Measurements from ENCODE around the gene CASTOR1. TPM values are rescaled to one million over a fixed set of nuclear protein-coding genes. Genes with fewer than 3 reads are reported as not detected.

CASTOR1 gene
- total RNA-seq, 3 donors from 2014 or later = 1.1 to 2.9 (median 2.4) TPM

- Mint-ChIP-seq H3K4me3 (peak overlapping the region; percentile 35), H3K4me1 (ENCODE audit: low read depth) (peaks cover 26% of the 10 kb centered on the region), H3K9me3 (no peaks in the 10 kb centered on the region), H3K36me3 (ENCODE audit: insufficient read depth) (peaks cover 3% of the 10 kb centered on the region), H3K27me3 (ENCODE audit: low read depth) (no peaks in the 10 kb centered on the region)
- ATAC-seq = peak in 1 of 2 donors; percentile 28
- DNase-seq = no peak
Measured at GRCh38 chr22:30276039-30276438, 13.3 kb downstream of the CASTOR1 start.

DNA sequence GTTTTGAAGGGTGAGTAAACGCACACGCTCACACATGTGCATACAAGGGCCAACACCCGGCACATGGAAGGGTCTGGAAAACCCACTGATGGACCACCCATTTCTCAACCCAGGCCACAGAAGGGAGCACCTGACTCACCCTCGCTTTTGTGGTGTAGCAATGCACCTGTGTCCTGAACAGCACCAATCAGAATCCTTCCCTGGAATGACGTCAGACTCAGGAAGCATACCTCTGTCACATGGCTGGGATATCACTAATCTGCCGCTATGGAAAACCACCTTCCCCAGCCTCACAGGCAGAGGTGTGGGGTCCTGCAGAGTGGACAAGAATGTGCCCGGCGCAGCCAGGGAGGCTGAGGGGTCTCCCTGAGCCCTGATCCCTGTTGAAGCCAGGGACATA is 13.7 kb downstream of the CASTOR1 start:
- H3K27me3 Mint-ChIP-seq (ENCODE audit: low read depth) = no peaks in the 10 kb centered on the region
- H3K9me3 Mint-ChIP-seq = no peaks in the 10 kb centered on the region
- H3K4me3 Mint-ChIP-seq = peak overlapping the region; percentile 35
- H3K36me3 Mint-ChIP-seq (ENCODE audit: insufficient read depth) = peaks cover 3% of the 10 kb centered on the region
- peaks cover 26% of the 10 kb centered on the region for H3K4me1 Mint-ChIP-seq (ENCODE audit: low read depth)
- DNase-seq (peak; percentile 37), ATAC-seq (peak; percentile 38 to 52)

DNA sequence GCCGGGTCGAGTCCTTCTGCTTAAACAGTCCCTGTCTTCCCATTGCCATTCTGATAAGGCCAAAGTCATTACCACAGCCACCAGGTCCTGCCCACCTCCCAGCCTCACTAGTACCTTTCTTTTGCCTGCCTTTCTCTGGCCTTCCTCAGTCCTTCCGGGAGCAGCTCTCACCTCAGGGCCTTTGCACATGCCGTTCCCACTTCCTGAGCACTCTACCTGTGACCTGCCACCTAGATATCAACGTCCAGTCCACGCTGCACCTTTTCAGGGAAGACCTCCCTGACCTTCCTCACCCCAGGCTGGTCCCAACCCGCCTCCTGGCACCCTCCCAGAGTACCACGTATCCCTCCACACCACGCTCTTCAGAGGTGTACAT is 14.9 kb downstream of the CASTOR1 start:
- DNase-seq = no peak
- H3K27me3 Mint-ChIP-seq (ENCODE audit: low read depth) = no peaks in the 10 kb centered on the region

GRCh38 chr22:30273711-30274436 is 15.4 kb downstream of the CASTOR1 start:
- Mint-ChIP-seq H3K27me3 (ENCODE audit: low read depth) (no peaks in the 10 kb centered on the region), H3K4me1 (ENCODE audit: low read depth) (peaks cover 17% of the 10 kb centered on the region), H3K4me3 (no peak overlapping the region), H3K9me3 (no peaks in the 10 kb centered on the region), H3K36me3 (ENCODE audit: insufficient read depth) (peaks cover 6% of the 10 kb centered on the region)
- DNase-seq (no peak), ATAC-seq (no peak)

More for the DNA sequence above, 14.9 kb downstream of the CASTOR1 start:
- H3K4me1 Mint-ChIP-seq (ENCODE audit: low read depth) = peaks cover 22% of the 10 kb centered on the region
- no peak for ATAC-seq
- no peak overlapping the region for H3K4me3 Mint-ChIP-seq
- no peaks in the 10 kb centered on the region for H3K9me3 Mint-ChIP-seq
- peaks cover 6% of the 10 kb centered on the region for H3K36me3 Mint-ChIP-seq (ENCODE audit: insufficient read depth)

- DNase-seq = no peak
- Mint-ChIP-seq H3K4me3 (no peak overlapping the region), H3K4me1 (ENCODE audit: low read depth) (peaks cover 22% of the 10 kb centered on the region), H3K27me3 (ENCODE audit: low read depth) (no peaks in the 10 kb centered on the region), H3K9me3 (no peaks in the 10 kb centered on the region), H3K36me3 (ENCODE audit: insufficient read depth) (peaks cover 8% of the 10 kb centered on the region)
- no peak for ATAC-seq
Measured at GRCh38 chr22:30272781-30273601, 16.3 kb downstream of the CASTOR1 start.

GRCh38 chr22:30270832-30271231 is 18.5 kb downstream of the CASTOR1 start:
- no peaks in the 10 kb centered on the region for H3K9me3 Mint-ChIP-seq
- H3K27me3 Mint-ChIP-seq (ENCODE audit: low read depth) = no peaks in the 10 kb centered on the region
- H3K36me3 Mint-ChIP-seq (ENCODE audit: insufficient read depth) = peaks cover 8% of the 10 kb centered on the region
- peaks cover 27% of the 10 kb centered on the region for H3K4me1 Mint-ChIP-seq (ENCODE audit: low read depth)
- ATAC-seq (no peak), DNase-seq (no peak)
- no peak overlapping the region for H3K4me3 Mint-ChIP-seq

DNA sequence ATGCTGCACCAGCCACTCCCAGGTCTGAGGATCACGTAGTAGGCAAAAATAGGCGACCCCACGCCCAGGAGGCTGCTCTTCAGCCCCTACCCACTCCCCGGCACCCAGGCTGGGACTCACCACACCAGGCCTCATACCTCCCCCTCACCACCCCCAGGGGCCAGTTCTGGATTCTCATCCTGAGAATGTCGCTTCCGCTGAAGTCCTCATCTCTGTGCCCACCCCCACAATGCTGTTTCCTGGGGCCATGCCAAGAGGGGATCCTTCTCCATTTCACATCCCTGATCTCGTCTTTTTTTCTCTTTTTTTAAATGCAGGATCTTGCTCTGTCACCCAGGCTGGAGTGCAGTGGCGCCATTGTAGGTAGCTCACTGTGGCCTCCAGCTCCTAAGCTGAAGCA is 21.0 kb downstream of the CASTOR1 start:
- ATAC-seq = no peak
- H3K4me1 Mint-ChIP-seq (ENCODE audit: low read depth) = peaks cover 32% of the 10 kb centered on the region
- H3K9me3 Mint-ChIP-seq = no peaks in the 10 kb centered on the region
- H3K36me3 Mint-ChIP-seq (ENCODE audit: insufficient read depth) = peaks cover 9% of the 10 kb centered on the region
- peak overlapping the region; percentile 91 for H3K4me3 Mint-ChIP-seq
- no peak for DNase-seq
- H3K27me3 Mint-ChIP-seq (ENCODE audit: low read depth) = no peaks in the 10 kb centered on the region

DNA sequence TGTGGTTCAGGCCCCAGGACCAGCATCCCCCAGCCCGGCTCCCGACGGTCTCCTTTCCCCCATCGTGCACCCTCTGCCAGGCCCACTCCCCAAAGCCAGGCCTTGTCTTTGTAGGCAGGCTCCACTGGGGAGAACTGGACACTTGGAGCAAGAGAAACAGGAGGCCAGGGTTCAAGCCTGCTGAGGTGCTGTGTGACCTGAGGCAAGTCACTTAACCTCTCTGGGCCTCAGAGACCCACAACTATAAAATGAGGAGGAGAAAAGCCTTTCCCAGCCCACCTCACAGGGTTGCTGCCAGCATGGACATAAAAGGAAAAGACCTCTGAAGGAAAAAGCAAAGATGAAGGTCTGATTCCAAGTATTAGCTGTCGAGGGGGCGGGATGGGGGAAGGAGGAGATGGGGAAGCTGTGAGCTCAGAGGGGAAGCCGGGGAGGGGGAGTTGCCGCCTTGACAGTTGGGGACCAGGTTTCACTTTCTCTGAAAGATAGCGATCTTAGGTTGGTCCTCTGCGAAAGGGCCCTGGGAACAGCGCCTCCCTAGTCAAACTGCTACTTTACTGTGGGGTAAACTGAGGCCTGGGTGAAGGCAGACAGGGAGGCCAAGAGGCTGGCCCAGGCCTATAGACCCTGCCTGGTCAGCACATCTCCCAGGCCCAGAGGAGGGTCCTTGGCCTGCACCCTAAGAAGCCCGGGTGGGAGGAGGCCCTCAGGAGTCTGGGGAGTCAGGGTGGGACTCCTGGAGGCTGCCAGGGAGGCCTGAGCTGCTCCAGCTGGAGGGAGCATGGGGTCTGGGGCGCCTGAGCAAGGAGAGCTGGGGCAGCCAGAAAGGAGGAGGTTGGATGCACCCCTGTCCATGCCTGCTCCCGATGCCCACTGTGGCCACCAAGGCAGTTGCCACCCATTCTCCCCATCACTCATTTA is 21.7 kb downstream of the CASTOR1 start:
- H3K36me3 Mint-ChIP-seq (ENCODE audit: insufficient read depth) = peaks cover 14% of the 10 kb centered on the region

DNA sequence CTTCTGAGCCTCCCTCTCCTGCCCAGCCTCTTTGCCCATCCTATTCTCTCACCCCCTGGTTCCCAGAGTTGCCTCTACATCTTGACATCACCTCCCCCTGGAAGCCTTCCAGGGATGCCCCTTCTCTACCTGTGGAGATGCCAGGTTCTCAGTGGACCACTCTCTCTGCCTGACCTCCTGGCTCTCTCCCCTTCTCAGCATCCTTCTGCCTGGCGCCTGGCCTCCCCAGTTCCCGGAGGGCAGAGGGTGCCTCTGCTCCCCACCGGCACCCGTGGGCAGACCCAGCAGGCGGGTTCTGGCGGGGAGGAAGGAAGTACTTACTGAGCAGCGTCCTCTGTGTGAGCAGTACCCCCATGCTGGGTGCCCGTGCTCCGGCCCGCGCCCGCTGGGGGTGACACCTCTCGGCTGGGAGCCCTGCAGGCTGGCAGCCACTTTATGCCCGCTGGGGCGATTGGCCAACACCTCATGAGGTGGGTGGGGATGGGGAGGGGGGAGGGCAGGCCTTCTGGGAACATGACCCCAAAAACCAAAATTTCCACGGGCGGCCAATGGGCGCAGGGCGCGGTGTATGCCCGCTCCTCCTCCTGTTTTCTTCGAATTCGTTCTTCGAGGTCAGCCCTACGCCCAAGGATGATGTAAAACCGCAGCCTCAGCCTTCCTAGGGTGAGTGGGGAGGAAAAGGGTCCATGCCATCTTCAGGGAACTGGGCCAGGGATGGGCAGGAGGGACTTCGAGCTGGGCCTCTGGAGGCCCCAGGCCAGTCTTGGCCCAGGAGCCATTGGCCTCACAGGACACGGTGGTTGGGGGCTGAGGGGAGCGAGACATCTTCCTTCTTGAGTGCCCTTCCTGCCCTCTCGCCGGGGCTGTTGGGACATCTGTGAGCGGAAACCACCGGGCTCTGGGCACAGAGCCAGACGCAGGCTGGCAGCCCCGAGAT is 22.6 kb downstream of the CASTOR1 start, which contains the start of gene OSM:
Gene OSM (minus strand): TSS at position 407 of the 937 bp plus-strand sequence. CDS start 52 bp downstream, at position 355.
- peaks cover 44% of the 10 kb centered on the region for H3K4me1 Mint-ChIP-seq (ENCODE audit: low read depth)
- no peaks in the 10 kb centered on the region for H3K27me3 Mint-ChIP-seq (ENCODE audit: low read depth)
- peaks cover 14% of the 10 kb centered on the region for H3K36me3 Mint-ChIP-seq (ENCODE audit: insufficient read depth)
- peak within 1 kb of the TSS; percentile 91 for H3K4me3 Mint-ChIP-seq
- peak; percentile 54 for DNase-seq
- no peaks in the 10 kb centered on the region for H3K9me3 Mint-ChIP-seq
- peak; percentile 42 to 46 for ATAC-seq

More for the DNA sequence above, 21.7 kb downstream of the CASTOR1 start:
- Mint-ChIP-seq H3K4me1 (ENCODE audit: low read depth) (peaks cover 38% of the 10 kb centered on the region), H3K4me3 (peak overlapping the region; percentile 91), H3K9me3 (no peaks in the 10 kb centered on the region), H3K27me3 (ENCODE audit: low read depth) (no peaks in the 10 kb centered on the region)
- DNase-seq (peak; percentile 39), ATAC-seq (no peak)

- Mint-ChIP-seq H3K27me3 (ENCODE audit: low read depth) (no peaks in the 10 kb centered on the region), H3K4me3 (peak overlapping the region; percentile 91), H3K9me3 (no peaks in the 10 kb centered on the region), H3K4me1 (ENCODE audit: low read depth) (peaks cover 44% of the 10 kb centered on the region), H3K36me3 (ENCODE audit: insufficient read depth) (peaks cover 11% of the 10 kb centered on the region)
- ATAC-seq (peak; percentile 80 to 82), DNase-seq (peak; percentile 83)
Measured at GRCh38 chr22:30265823-30266444, 23.4 kb downstream of the CASTOR1 start.

DNA sequence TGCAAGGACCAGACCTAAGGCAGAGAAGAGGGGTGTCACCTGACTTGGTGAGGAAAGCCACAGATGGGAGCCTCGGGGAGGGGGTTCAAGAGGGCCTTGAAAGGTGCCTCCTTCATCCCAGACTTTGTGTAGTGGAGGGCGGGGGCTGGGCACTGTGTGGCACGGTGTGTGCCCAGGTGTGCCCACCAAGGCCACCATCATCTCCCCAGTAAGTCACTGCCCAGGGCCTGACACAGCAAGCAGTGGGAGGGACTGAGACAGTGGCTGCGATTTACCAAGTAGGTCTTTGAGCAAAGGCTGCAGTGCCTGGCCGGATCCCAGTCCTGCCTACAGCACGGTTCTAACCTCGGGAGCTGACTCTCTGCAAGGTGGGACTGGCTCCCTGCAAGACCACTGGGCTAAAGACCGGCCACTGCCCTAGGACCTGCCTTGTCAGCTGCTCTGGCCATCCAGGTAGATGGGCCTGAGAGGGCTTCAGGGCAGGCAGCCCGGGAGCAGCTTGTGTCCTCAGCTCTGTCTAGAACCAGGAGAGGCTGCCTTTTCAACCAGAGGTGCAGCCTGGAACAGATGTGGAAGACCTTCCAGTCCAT is 24.1 kb downstream of the CASTOR1 start:
- Mint-ChIP-seq H3K4me1 (ENCODE audit: low read depth) (peaks cover 44% of the 10 kb centered on the region), H3K27me3 (ENCODE audit: low read depth) (no peaks in the 10 kb centered on the region), H3K9me3 (no peaks in the 10 kb centered on the region), H3K36me3 (ENCODE audit: insufficient read depth) (peaks cover 11% of the 10 kb centered on the region), H3K4me3 (peak overlapping the region; percentile 91)
- ATAC-seq (no peak), DNase-seq (no peak)

GRCh38 chr22:30263883-30264282 is 25.4 kb downstream of the CASTOR1 start:
- H3K27me3 Mint-ChIP-seq (ENCODE audit: low read depth) = no peaks in the 10 kb centered on the region
- no peak for DNase-seq
- H3K4me3 Mint-ChIP-seq = peak overlapping the region; percentile 91
- H3K9me3 Mint-ChIP-seq = no peaks in the 10 kb centered on the region
- H3K36me3 Mint-ChIP-seq (ENCODE audit: insufficient read depth) = peaks cover 8% of the 10 kb centered on the region
- H3K4me1 Mint-ChIP-seq (ENCODE audit: low read depth) = peaks cover 44% of the 10 kb centered on the region
- ATAC-seq = no peak
